Measurements from ENCODE around the gene OR51L1.
A peak's percentile ranks its signal among the peaks of the same experiment; 100 is the strongest.

The OR51L1 gene

DNA sequence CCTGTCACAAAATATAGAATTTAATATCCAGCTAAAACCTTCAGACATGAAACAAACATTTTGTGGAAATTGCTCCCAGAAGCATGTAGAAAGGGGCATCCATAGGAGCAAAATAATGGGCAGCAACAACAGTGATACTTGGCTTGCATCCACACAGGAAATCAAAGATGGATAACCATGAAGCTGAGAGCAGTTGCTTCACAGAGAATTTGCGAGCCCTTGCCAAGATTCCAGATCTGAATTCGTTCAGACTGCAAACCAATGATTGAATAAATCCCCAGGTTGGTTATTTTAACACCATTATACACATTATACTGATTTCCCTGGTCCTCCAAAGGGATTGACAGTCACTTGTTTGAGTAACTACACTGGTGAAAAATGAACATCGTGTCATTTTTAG lies 15.6 kb upstream of the OR51L1 start (continued):
- no peak for TF ChIP-seq ZNF70 (CRISPR knock-in tag; IDR thresholded peaks at IDR 0.05)

DNA sequence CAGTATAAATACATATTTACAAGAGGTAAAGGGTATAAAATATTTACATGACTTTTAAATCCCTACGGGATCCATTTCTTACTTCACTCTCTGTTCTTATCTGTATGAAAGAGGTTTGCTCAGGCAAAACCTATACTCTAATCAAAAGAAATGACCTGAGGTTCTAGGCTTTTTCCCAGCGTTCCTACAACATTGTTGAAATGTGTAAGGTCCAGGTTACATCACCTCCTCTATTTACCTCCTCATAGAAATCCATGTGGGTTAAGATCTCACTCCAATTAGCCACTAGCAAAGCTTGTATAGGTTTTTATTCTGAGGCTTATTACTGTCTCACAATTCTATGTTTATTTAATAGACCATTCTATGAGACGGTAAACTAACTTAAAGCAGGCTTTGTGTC lies 12.0 kb upstream of the OR51L1 start:
- ATAC-seq = no peak
- TF ChIP-seq BACH2 (CRISPR knock-in tag; IDR thresholded peaks at IDR 0.05; ENCODE audit: borderline replicate concordance) (no peak), RARB (CRISPR knock-in tag; IDR thresholded peaks at IDR 0.05) (no peak)

GRCh38 chr11:4983841-4984240 lies 10.8 kb upstream of the OR51L1 start:
- no peak for ATAC-seq
- no peak for TF ChIP-seq TOX (CRISPR knock-in tag; IDR thresholded peaks at IDR 0.05; ENCODE audit: borderline replicate concordance)
- no peak for TF ChIP-seq ZFP30 (CRISPR knock-in tag; IDR thresholded peaks at IDR 0.05)
- no peak for TF ChIP-seq ZC3H10 (CRISPR knock-in tag; IDR thresholded peaks at IDR 0.05)
- TF ChIP-seq RARB (CRISPR knock-in tag; IDR thresholded peaks at IDR 0.05) = no peak
- TF ChIP-seq ZFP3 (CRISPR knock-in tag; IDR thresholded peaks at IDR 0.05) = no peak
- TF ChIP-seq, protein P1, sequence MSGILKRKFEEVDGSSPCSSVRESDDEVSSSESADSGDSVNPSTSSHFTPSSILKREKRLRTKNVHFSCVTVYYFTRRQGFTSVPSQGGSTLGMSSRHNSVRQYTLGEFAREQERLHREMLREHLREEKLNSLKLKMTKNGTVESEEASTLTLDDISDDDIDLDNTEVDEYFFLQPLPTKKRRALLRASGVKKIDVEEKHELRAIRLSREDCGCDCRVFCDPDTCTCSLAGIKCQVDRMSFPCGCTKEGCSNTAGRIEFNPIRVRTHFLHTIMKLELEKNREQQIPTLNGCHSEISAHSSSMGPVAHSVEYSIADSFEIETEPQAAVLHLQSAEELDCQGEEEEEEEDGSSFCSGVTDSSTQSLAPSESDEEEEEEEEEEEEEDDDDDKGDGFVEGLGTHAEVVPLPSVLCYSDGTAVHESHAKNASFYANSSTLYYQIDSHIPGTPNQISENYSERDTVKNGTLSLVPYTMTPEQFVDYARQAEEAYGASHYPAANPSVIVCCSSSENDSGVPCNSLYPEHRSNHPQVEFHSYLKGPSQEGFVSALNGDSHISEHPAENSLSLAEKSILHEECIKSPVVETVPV (CRISPR knock-in tag; IDR thresholded peaks at IDR 0.05) = no peak
- no peak for TF ChIP-seq ZNF70 (CRISPR knock-in tag; IDR thresholded peaks at IDR 0.05)
- no peak for TF ChIP-seq CREB5 (CRISPR knock-in tag; IDR thresholded peaks at IDR 0.05; ENCODE audit: low read depth)
- no peak for TF ChIP-seq BACH2 (CRISPR knock-in tag; IDR thresholded peaks at IDR 0.05; ENCODE audit: borderline replicate concordance)
- no peak for TF ChIP-seq SNAI2 (CRISPR knock-in tag; IDR thresholded peaks at IDR 0.05)
- TF ChIP-seq ZNF565 (CRISPR knock-in tag; conservative IDR thresholded peaks at IDR 0.05; ENCODE audit: low read depth) = no peak
- TF ChIP-seq PPARA (CRISPR knock-in tag; IDR thresholded peaks at IDR 0.05; ENCODE audit: borderline replicate concordance) = no peak
- TF ChIP-seq POU6F1 (CRISPR knock-in tag; IDR thresholded peaks at IDR 0.05; ENCODE audit: borderline replicate concordance, low read depth) = no peak
- TF ChIP-seq TCF4 (CRISPR knock-in tag; IDR thresholded peaks at IDR 0.05; ENCODE audit: borderline replicate concordance) = no peak
- TF ChIP-seq GLIS3 (CRISPR knock-in tag; IDR thresholded peaks at IDR 0.05) = no peak
- no peak for TF ChIP-seq ESRRG (CRISPR knock-in tag; IDR thresholded peaks at IDR 0.05)
- no peak for TF ChIP-seq ZNF8 (CRISPR knock-in tag; IDR thresholded peaks at IDR 0.05)
- TF ChIP-seq, protein P2, sequence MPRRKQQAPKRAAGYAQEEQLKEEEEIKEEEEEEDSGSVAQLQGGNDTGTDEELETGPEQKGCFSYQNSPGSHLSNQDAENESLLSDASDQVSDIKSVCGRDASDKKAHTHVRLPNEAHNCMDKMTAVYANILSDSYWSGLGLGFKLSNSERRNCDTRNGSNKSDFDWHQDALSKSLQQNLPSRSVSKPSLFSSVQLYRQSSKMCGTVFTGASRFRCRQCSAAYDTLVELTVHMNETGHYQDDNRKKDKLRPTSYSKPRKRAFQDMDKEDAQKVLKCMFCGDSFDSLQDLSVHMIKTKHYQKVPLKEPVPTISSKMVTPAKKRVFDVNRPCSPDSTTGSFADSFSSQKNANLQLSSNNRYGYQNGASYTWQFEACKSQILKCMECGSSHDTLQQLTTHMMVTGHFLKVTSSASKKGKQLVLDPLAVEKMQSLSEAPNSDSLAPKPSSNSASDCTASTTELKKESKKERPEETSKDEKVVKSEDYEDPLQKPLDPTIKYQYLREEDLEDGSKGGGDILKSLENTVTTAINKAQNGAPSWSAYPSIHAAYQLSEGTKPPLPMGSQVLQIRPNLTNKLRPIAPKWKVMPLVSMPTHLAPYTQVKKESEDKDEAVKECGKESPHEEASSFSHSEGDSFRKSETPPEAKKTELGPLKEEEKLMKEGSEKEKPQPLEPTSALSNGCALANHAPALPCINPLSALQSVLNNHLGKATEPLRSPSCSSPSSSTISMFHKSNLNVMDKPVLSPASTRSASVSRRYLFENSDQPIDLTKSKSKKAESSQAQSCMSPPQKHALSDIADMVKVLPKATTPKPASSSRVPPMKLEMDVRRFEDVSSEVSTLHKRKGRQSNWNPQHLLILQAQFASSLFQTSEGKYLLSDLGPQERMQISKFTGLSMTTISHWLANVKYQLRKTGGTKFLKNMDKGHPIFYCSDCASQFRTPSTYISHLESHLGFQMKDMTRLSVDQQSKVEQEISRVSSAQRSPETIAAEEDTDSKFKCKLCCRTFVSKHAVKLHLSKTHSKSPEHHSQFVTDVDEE (CRISPR knock-in tag; IDR thresholded peaks at IDR 0.05) = no peak

DNA sequence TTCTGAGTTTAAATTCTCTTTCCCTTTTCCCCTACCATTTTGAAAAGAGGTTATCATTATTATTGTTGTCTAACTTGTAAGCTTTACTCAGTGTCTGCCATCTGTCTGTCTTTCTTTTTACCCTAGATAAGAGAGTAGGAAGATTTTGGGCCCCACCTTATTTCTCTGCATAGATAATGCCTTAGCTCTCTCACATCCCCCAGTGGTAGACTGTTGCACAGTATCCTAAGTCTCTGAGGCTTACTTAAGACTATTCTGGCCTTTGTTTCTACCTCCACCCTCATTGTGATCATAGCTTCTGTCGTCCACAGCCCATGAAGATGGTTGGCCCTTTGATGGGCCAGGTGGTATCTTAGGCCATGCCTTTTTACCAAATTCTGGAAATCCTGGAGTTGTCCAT lies 3.6 kb upstream of the OR51L1 start:
- ATAC-seq = peak; percentile 34; the same call in 1 of the 3 replicates
- TF ChIP-seq, protein P1 (CRISPR knock-in tag; IDR thresholded peaks at IDR 0.05) = no peak
- TF ChIP-seq GLIS3 (CRISPR knock-in tag; IDR thresholded peaks at IDR 0.05) = no peak
- no peak for TF ChIP-seq PPARA (CRISPR knock-in tag; IDR thresholded peaks at IDR 0.05; ENCODE audit: borderline replicate concordance)
- TF ChIP-seq, protein P2 (CRISPR knock-in tag; IDR thresholded peaks at IDR 0.05) = no peak
- TF ChIP-seq SNAI2 (CRISPR knock-in tag; IDR thresholded peaks at IDR 0.05) = no peak
- TF ChIP-seq ZFP3 (CRISPR knock-in tag; IDR thresholded peaks at IDR 0.05) = no peak
- no peak for TF ChIP-seq ISL1 (CRISPR knock-in tag; IDR thresholded peaks at IDR 0.05)
- TF ChIP-seq POU6F1 (CRISPR knock-in tag; IDR thresholded peaks at IDR 0.05; ENCODE audit: borderline replicate concordance, low read depth) = no peak
- TF ChIP-seq CSDC2 (CRISPR knock-in tag; IDR thresholded peaks at IDR 0.05) = no peak
- no peak for TF ChIP-seq ZNF8 (CRISPR knock-in tag; IDR thresholded peaks at IDR 0.05)
- TF ChIP-seq RARB (CRISPR knock-in tag; IDR thresholded peaks at IDR 0.05) = no peak
- no peak for TF ChIP-seq ZFP30 (CRISPR knock-in tag; IDR thresholded peaks at IDR 0.05)
- no peak for TF ChIP-seq TCF4 (CRISPR knock-in tag; IDR thresholded peaks at IDR 0.05; ENCODE audit: borderline replicate concordance)
- no peak for TF ChIP-seq OSR1 (CRISPR knock-in tag; IDR thresholded peaks at IDR 0.05)
- TF ChIP-seq ARNTL (CRISPR knock-in tag; IDR thresholded peaks at IDR 0.05; ENCODE audit: borderline replicate concordance, low read depth) = no peak
- no peak for TF ChIP-seq ZNF70 (CRISPR knock-in tag; IDR thresholded peaks at IDR 0.05)
- TF ChIP-seq BACH2 (CRISPR knock-in tag; IDR thresholded peaks at IDR 0.05; ENCODE audit: borderline replicate concordance) = no peak
- no peak for TF ChIP-seq ZC3H10 (CRISPR knock-in tag; IDR thresholded peaks at IDR 0.05)
